Activated CD8-positive, alpha-beta T cell treated with anti-CD3 and anti-CD28 coated beads, Interleukin-2, amount 10 ng/mL, durations not matched to agents 7 days and 5 days (primary cell): Measurements from ENCODE around the gene RLN3. TPM values are rescaled to one million over a fixed set of nuclear protein-coding genes. Genes with fewer than 3 reads are reported as not detected.

Experiments
- ATAC-seq: fragments of 150-1000 bp; cut with Tn5 transposase; one replicate; pipeline ENCODE4 v1.10.0; 2021; ENCODE audit warnings: moderate library complexity
- CTCF ChIA-PET: fragments of 350-600 bp; sonication (Branson Sonifier 250); formaldehyde crosslinking; loops from one replicate; lab custom pipeline; 2021; ENCODE audit warnings: antibody characterized with exemption; lab: Charles Lee
- POLR2A ChIA-PET: fragments of 350-600 bp; sonication (Branson Sonifier 250); formaldehyde crosslinking; loops from one replicate; lab custom pipeline; 2021; ENCODE audit warnings: antibody characterized with exemption; lab: Charles Lee
- DNase-seq: peaks from one replicate; pipeline ENCODE4 v3.0.0-alpha.2; 2020
- H3K27ac Mint-ChIP-seq: one replicate; pipeline ENCODE4 v1.8.0; 2021; ENCODE audit warnings: mild to moderate bottlenecking, mixed read lengths
- H3K27me3 Mint-ChIP-seq: one replicate; pipeline ENCODE4 v1.8.0; 2021; ENCODE audit warnings: low read depth, mixed read lengths
- H3K36me3 Mint-ChIP-seq: one replicate; pipeline ENCODE4 v1.8.0; 2021; ENCODE audit warnings: low read depth, mixed read lengths
- H3K4me1 Mint-ChIP-seq: one replicate; pipeline ENCODE4 v1.8.0; 2021; ENCODE audit warnings: low read depth, mixed read lengths
- H3K4me3 Mint-ChIP-seq: one replicate; pipeline ENCODE4 v1.8.0; 2021; ENCODE audit warnings: mild to moderate bottlenecking, mixed read lengths
- H3K9me3 Mint-ChIP-seq: one replicate; pipeline ENCODE4 v1.8.0; 2022; ENCODE audit warnings: mixed read lengths; ENCODE audit not compliant: insufficient read depth
- total RNA-seq, 2 experiments: library from RNA; stranded (reverse); gene quantifications; one replicate each; pipeline ENCODE4 v1.2.3, GENCODE V29; 2021

Gene RLN3
- total RNA-seq, 2 experiments from 2014 or later = not detected

- H3K27me3 Mint-ChIP-seq = no peaks in the 10 kb centered on the region
- H3K27ac Mint-ChIP-seq = peak overlapping the region; percentile 82
- no peak overlapping the region for H3K4me3 Mint-ChIP-seq
- DNase-seq = no peak
- ATAC-seq = no peak
- CTCF ChIA-PET = interaction anchor here (1.6 kb wide), 1 partner anchor 20 kb away, joined by 3 read pairs; no protein-coding TSS in a partner anchor
- peaks cover 26% of the 10 kb centered on the region for H3K36me3 Mint-ChIP-seq
- no peaks in the 10 kb centered on the region for H3K9me3 Mint-ChIP-seq
- peaks cover 95% of the 10 kb centered on the region for H3K4me1 Mint-ChIP-seq
- POLR2A ChIA-PET = interaction anchor here (0.8 to 3.6 kb wide), 2 partner anchors 19 to 49 kb away, joined by 3 to 21 read pairs; no protein-coding TSS in a partner anchor
Measured at GRCh38 chr19:13984186-13984585, 43.8 kb upstream of the RLN3 start.

DNA sequence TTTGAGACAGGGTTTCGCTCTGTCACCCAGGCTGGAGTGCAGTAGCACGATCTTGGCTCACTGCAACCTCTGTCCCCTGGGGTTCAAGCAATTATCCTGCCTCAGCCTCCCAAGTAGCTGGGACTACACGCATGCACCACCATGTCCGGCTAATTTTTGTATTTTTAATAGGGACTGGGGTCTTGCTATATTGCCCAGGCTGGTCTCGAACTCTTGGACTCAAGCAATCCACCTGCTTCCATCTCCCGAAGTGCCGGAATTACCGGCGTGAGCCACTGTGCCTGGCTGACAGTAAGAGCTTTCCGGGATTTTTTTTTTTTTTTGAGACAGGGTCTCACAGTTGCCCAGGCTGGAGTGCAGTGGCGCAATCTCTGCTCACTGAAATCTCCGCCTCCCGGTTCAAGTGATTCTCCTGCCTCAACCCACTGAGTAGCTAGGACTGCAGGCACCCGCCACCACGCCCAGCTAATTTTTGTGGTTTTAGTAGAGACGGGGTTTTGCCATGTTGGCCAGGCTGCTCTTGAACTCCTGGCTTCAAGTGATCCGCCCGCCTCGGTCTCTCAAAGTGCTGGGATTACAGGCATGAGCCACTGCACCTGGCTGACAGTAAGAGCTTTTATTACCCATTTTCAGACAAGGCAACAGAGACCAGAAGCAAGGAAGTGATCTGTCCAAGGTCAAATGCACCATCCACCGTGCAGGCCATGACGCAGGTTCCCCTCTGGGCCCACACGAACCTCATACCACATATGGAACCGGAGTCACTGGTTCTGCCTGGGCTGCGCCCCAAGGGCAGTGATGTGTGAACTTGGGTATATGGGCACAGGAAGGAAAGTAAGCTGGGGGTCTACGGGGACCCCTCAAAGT, 42.8 kb upstream of the RLN3 start:
- DNase-seq = no peak
- Mint-ChIP-seq H3K4me1 (peaks cover 95% of the 10 kb centered on the region), H3K27me3 (no peaks in the 10 kb centered on the region), H3K27ac (peak overlapping the region; percentile 98), H3K36me3 (peaks cover 33% of the 10 kb centered on the region), H3K4me3 (no peak overlapping the region), H3K9me3 (no peaks in the 10 kb centered on the region)
- no peak for ATAC-seq
- CTCF ChIA-PET = interaction anchor here (1.1 to 2.7 kb wide), 4 partner anchors 19 to 104 kb away, joined by 3 to 8 read pairs (median 3); partner anchors contain the start of gene DCAF15
- POLR2A ChIA-PET = interaction anchor here (0.8 to 5.3 kb wide), 8 partner anchors 9 to 57 kb away, joined by 3 to 56 read pairs (median 5); partner anchors contain the start of genes IL27RA and RFX1

DNA sequence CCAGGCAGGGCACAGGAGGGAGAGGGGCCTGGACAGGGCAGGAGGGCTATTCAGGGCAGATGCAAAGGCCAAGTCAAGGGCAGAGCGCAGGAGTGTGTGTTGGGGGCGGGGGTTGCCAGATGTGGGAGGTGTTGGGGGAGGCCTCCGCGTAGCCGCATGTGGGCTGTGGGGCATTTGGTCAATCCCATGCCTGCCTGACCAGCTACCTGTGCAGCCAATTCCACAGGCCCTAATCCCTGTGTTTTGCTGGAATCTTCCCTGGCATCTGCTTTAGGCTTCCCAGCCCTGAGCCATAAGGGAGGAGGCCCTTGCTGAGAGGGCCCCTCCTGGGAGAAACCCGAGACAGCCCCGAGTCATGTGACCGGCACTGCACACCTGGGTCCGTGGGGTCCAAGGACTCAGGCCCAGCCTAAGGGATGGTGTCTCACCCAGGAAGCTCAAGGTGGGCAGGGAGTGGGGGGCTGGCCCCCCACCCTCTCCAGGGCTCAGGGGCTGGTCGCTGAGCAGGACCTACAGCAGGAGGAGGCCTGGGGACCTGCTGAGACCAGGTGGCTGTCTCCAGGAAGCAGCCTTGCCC, 42.1 kb upstream of the RLN3 start:
- ChIA-PET CTCF (interaction anchor here (1.1 to 2.7 kb wide), 6 partner anchors 15 to 105 kb away, joined by 3 to 9 read pairs (median 4); partner anchors contain the start of gene DCAF15), POLR2A (interaction anchor here (0.8 to 5.3 kb wide), 7 partner anchors 10 to 57 kb away, joined by 3 to 56 read pairs (median 5); partner anchors contain the start of genes IL27RA and RFX1)
- Mint-ChIP-seq H3K36me3 (peaks cover 35% of the 10 kb centered on the region), H3K9me3 (no peaks in the 10 kb centered on the region), H3K4me1 (peaks cover 91% of the 10 kb centered on the region), H3K4me3 (peak overlapping the region; percentile 69), H3K27ac (peak overlapping the region; percentile 98), H3K27me3 (no peaks in the 10 kb centered on the region)
- ATAC-seq = peak; percentile 1
- no peak for DNase-seq

GRCh38 chr19:13986348-13986904, 41.5 kb upstream of the RLN3 start:
- ChIA-PET CTCF (interaction anchor here (0.6 to 2.7 kb wide), 6 partner anchors 14 to 73 kb away, joined by 3 to 9 read pairs (median 4); partner anchors contain the start of genes DCAF15 and RFX1), POLR2A (interaction anchor here (0.8 to 5.3 kb wide), 8 partner anchors 10 to 45 kb away, joined by 3 to 56 read pairs (median 5); partner anchors contain the start of genes IL27RA and RFX1)
- Mint-ChIP-seq H3K36me3 (peaks cover 38% of the 10 kb centered on the region), H3K27ac (peak overlapping the region; percentile 98), H3K27me3 (no peaks in the 10 kb centered on the region), H3K9me3 (no peaks in the 10 kb centered on the region), H3K4me3 (peak overlapping the region; percentile 69), H3K4me1 (peaks cover 86% of the 10 kb centered on the region)
- ATAC-seq = peak; percentile 94
- DNase-seq = peak; percentile 100

- Mint-ChIP-seq H3K27me3 (no peaks in the 10 kb centered on the region), H3K27ac (peak overlapping the region; percentile 98)
Measured at GRCh38 chr19:13987101-13987890, 40.7 kb upstream of the RLN3 start.

DNA sequence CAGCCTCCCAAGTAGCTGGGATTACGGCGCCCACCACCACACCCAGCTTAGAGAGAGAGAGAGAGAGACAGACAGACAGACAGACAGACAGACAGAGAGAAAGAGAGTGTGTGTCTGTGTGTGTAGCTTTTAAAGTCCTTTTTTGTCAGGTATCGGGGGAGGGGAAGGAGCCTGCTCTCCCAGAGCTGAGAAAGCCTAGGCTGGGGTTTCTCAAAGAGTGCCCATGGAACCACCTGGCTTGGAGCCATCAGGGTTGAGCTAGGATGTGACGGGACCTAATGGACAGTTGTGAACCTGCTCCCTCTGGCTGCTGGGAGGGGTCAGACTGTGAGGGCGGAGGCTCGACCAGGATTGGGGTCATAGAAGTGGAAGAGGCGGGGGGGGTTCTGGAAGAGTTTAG, 38.5 kb upstream of the RLN3 start:
- no peaks in the 10 kb centered on the region for H3K27me3 Mint-ChIP-seq
- peaks cover 38% of the 10 kb centered on the region for H3K36me3 Mint-ChIP-seq
- ATAC-seq = no peak
- H3K9me3 Mint-ChIP-seq = no peaks in the 10 kb centered on the region
- CTCF ChIA-PET = interaction anchor here (1.2 kb wide), 1 partner anchor 10 kb away, joined by 4 read pairs; no protein-coding TSS in a partner anchor
- no peak for DNase-seq
- H3K27ac Mint-ChIP-seq = peak overlapping the region; percentile 85
- peaks cover 59% of the 10 kb centered on the region for H3K4me1 Mint-ChIP-seq
- POLR2A ChIA-PET = interaction anchor here (0.6 to 5.3 kb wide), 4 partner anchors 8 to 34 kb away, joined by 3 to 56 read pairs (median 4); partner anchors contain the start of gene RFX1
- no peak overlapping the region for H3K4me3 Mint-ChIP-seq

More at GRCh38 chr19:13987101-13987890, 40.7 kb upstream of the RLN3 start:
- Mint-ChIP-seq H3K4me3 (peak overlapping the region; percentile 69), H3K36me3 (peaks cover 41% of the 10 kb centered on the region), H3K9me3 (no peaks in the 10 kb centered on the region), H3K4me1 (peaks cover 78% of the 10 kb centered on the region)
- DNase-seq = no peak
- ChIA-PET POLR2A (interaction anchor here (0.8 to 5.3 kb wide), 9 partner anchors 8 to 44 kb away, joined by 3 to 56 read pairs (median 4); partner anchors contain the start of genes IL27RA, RFX1 and RLN3), CTCF (interaction anchor here (0.6 to 2.7 kb wide), 6 partner anchors 13 to 72 kb away, joined by 3 to 9 read pairs (median 4); partner anchors contain the start of genes DCAF15 and RFX1)
- ATAC-seq = no peak

DNA sequence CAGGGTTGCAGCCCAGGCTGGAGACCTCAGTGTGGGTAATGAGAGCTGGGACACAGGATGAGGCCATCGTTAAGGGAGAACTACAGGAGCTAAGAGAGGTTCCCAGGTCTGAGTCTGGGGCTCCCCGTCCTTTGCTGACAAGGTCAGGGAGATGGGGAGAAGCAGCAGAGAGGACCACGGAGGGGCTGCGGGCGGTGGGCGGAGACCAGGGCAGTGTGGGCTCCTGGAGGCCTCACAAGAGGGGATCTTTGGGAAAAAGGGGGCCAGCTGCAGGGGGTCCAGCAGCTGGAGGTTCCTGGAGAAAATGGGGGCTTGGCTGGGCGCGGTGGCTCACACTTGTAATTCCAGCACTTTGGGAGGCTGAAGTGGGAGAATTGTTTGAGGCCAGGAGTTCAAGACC, 37.9 kb upstream of the RLN3 start:
- ChIA-PET CTCF (interaction anchor here (1.2 kb wide), 1 partner anchor 10 kb away, joined by 4 read pairs; no protein-coding TSS in a partner anchor), POLR2A (interaction anchor here (0.6 to 5.3 kb wide), 4 partner anchors 8 to 34 kb away, joined by 3 to 56 read pairs (median 4); partner anchors contain the start of gene RFX1)
- no peaks in the 10 kb centered on the region for H3K9me3 Mint-ChIP-seq
- peak overlapping the region; percentile 85 for H3K27ac Mint-ChIP-seq
- no peaks in the 10 kb centered on the region for H3K27me3 Mint-ChIP-seq
- H3K4me1 Mint-ChIP-seq = peaks cover 56% of the 10 kb centered on the region
- peaks cover 41% of the 10 kb centered on the region for H3K36me3 Mint-ChIP-seq
- no peak for ATAC-seq
- H3K4me3 Mint-ChIP-seq = no peak overlapping the region
- DNase-seq = no peak

DNA sequence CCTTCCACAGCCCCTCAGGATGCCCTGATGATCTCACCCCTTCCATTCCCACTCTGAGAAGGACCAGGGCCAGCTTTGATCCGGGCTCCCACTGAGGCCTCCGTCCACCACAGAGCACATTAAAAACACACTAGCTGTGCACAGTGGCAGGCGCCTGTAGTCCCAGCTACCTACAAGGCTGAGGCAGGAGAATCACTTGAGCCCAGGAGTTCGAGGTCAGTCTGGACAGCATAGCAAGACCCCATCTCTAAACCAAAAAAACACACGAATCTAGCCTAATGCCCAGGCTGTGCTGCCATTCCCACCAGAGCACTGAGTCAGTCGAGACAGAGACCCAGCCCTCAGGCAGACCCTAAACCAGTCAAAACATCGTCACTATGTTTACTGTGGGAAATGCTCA, 35.9 kb upstream of the RLN3 start:
- no peak for DNase-seq
- ChIA-PET POLR2A (interaction anchor here (1.6 to 2.0 kb wide), 2 partner anchors 11 to 14 kb away, joined by 5 to 8 read pairs; partner anchors contain the start of gene RFX1), CTCF (no interaction called here)
- Mint-ChIP-seq H3K36me3 (peaks cover 39% of the 10 kb centered on the region), H3K27ac (peak overlapping the region; percentile 34), H3K9me3 (no peaks in the 10 kb centered on the region), H3K27me3 (no peaks in the 10 kb centered on the region), H3K4me1 (peaks cover 36% of the 10 kb centered on the region), H3K4me3 (no peak overlapping the region)
- ATAC-seq = no peak

GRCh38 chr19:13993590-13994300, 34.2 kb upstream of the RLN3 start:
- Mint-ChIP-seq H3K36me3 (peaks cover 46% of the 10 kb centered on the region), H3K27me3 (no peaks in the 10 kb centered on the region), H3K9me3 (peaks cover 2% of the 10 kb centered on the region), H3K4me1 (peaks cover 19% of the 10 kb centered on the region), H3K4me3 (no peak overlapping the region), H3K27ac (no peak overlapping the region)
- DNase-seq (no peak), ATAC-seq (peak; percentile 32)
- CTCF ChIA-PET = interaction anchor here (1.3 to 1.4 kb wide), 2 partner anchors 10 to 12 kb away, joined by 4 to 6 read pairs; no protein-coding TSS in a partner anchor
- POLR2A ChIA-PET = interaction anchor here (1.2 to 2.0 kb wide), 4 partner anchors 9 to 37 kb away, joined by 5 to 8 read pairs (median 7); partner anchors contain the start of genes IL27RA and RFX1
